Heart left ventricle (tissue), 16 donors: ENCODE measurements around the gene WTAP. TPM values are rescaled to one million over a fixed set of nuclear protein-coding genes. Genes with fewer than 3 reads are reported as not detected.
"Not testable (repeated sequence)": the region's sequence is repeated elsewhere in the genome, so short reads cannot be mapped to it uniquely, and the experiment has no call there.

Source experiments
- ATAC-seq, 4 donors: fragments of 200-7000 bp; cut with Tn5 transposase; one replicate each; pipeline ENCODE4 v1.9.1; 2020 to 2022; ENCODE audit warnings: moderate library complexity in 4 of 4, mild to moderate bottlenecking in 3 of 4, moderate number of reproducible peaks in 1 of 4
- DNase-seq, 5 donors: peaks; one replicate each; pipeline ENCODE4 v3.0.0-alpha.2; 2020
- H3K27ac ChIP-seq, 12 donors: fragments of 200-600 bp; sonication (generic) in 4 of 12; one replicate each; pipeline versions ENCODE4 v1.5.0 to v1.8.0; 2016 to 2022; ENCODE audit warnings: mild to moderate bottlenecking in 2 of 12
- H3K27me3 ChIP-seq, 9 donors: fragments of 200-600 bp; sonication (generic) in 2 of 9; one replicate each; pipeline versions ENCODE4 v1.5.1 to v1.8.0; 2016 to 2022; ENCODE audit warnings: mild to moderate bottlenecking in 3 of 9
- H3K36me3 ChIP-seq, 9 donors: fragments of 200-600 bp; sonication (generic) in 2 of 9; one replicate each; pipeline versions ENCODE4 v1.5.0 to v1.8.0; 2018 to 2022; ENCODE audit warnings: mild to moderate bottlenecking in 2 of 9
- H3K4me1 ChIP-seq, 12 donors: fragments of 200-600 bp; sonication (generic) in 4 of 12; one replicate each; pipeline versions ENCODE4 v1.5.0 to v1.8.0; 2016 to 2022; ENCODE audit warnings: mild to moderate bottlenecking in 3 of 12
- H3K4me3 ChIP-seq, 12 donors: fragments of 200-600 bp; sonication (generic) in 4 of 12; one replicate each; pipeline versions ENCODE4 v1.5.0 to v1.8.0; 2017 to 2022; ENCODE audit warnings: mild to moderate bottlenecking in 9 of 12, moderate library complexity in 4 of 12
- H3K9me3 ChIP-seq, 12 donors: fragments of 200-600 bp; sonication (generic) in 4 of 12; one replicate each; pipeline versions ENCODE4 v1.5.0 to v1.8.0; 2016 to 2022; ENCODE audit warnings: mild to moderate bottlenecking in 1 of 12
- CTCF ChIP-seq, 12 donors: fragments of 200-600 bp; sonication (generic) in 4 of 12; IDR thresholded peaks; one replicate each; pipeline versions ENCODE4 v1.5.0 to v1.8.0; 2018 to 2022; ENCODE audit warnings: antibody characterized with exemption in 12 of 12, mild to moderate bottlenecking in 5 of 12
- POLR2A ChIP-seq, 2 donors: fragments of 450-650 bp; IDR thresholded peaks; one replicate each; pipeline ENCODE4 v1.6.1; 2017; ENCODE audit warnings: antibody characterized with exemption in 2 of 2, mild to moderate bottlenecking in 2 of 2, moderate library complexity in 2 of 2
- WGBS, 4 donors: extraction: QIAGEN DNeasy Blood & Tissue Kit in 2 of 4; methylation state at CpG; one replicate each; pipeline versions ENCODE4 v1.1.5 to v1.1.7; 2013 to 2018; 5-methylcytosine and 5-hydroxymethylcytosine counted together
- intact Hi-C, 10 donors: fragments of 100-400 bp; cut with DNase I; formaldehyde crosslinking; loops; one replicate each; pipeline versions ENCODE4 v1.11.1 to v1.14.2; 2022
- polyA plus RNA-seq, 2 donors: library from polyadenylated mRNA; stranded (reverse); fragments of 200-250 nt; gene quantifications; one replicate each; pipeline ENCODE4 v1.2.3, GENCODE V29; 2013
- total RNA-seq, 9 donors: library from RNA; depleted of rRNA in 2 of 9; stranded (reverse); fragments of >200 nt in 2 of 9; fragmentation: NEBNext Ultra II Directional in 3 of 9; extraction: Animal tissue kit (Norgen Biotek cat#: 25700) in 3 of 9; gene quantifications; one replicate each; pipeline versions ENCODE4 v1.1.0 to v1.2.4, GENCODE V29; 2016 to 2023
- donor health status: ischemic (EF 13 %, LVEDD 7.1; RV severe dilation, severe dysfunction).
- donor health status: healthy with polysubstance abuse.
- donor health status: DM: no; HTN: yes; CAD: no.
- donor health status: DM: no; HTN: no; CAD: no.
- donor health status: ischemic (EF 25% LVEDD 6.9; RV normal size, moderate dysfunction).
- donor health status: ischemic (EF 25% LVEDD 5.7; RV mildly dilated, moderate dysfunction).
- donor health status: healthy.
- donor health status: DM: yes; HTN: yes; CAD: no.
- donor health status: ischemic (EF 35%, LVEDD 5.7; RV mildly dilated, moderate dysfunction).
- donor health status: nonischemic (EF 11% LVEDD 7.7; RV severe dilation, severe dysfunction).
- donor health status: DM: yes; HTN: yes; CAD: no.
- donor health status: PGD.
- donor health status: ischemic (EF 29% LVEDD 5.4; RV normal size, mild dysfunction).
- donor health status: nonischemic (EF 23%, LVEDD 6.1; RV moderate dilation, normal function).

Gene WTAP
- total and polyA plus RNA-seq, 11 donors, result 30.7 to 75.3 (median 48.2) TPM

DNA sequence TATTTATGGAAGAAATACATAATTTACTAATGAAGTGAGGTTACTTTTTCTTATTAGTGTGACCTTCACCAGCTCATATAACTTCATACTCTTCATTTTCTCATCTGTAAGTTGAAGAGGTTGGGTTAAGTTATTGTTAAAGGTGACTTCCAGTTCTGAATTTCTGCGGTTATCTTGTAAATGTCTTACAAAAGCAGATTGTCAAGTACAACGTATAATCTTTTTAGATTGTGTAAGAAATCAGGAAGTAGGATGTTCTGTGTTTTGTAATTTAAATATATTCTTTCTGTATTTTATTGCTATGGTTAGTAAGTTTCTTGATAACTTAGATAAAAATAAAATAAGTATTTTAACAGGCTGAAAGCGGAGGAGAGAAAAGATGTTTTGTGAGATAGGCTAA, 12.0 kb downstream of the WTAP start:
- WGBS, 4 donors, result 59 to 67% (median 62%) methylated on average over 3 of the region's 3 CpGs
- intact Hi-C loops, result no loop called here
- TF ChIP-seq POLR2A (IDR thresholded peaks at IDR 0.05) (no peak), CTCF (IDR thresholded peaks at IDR 0.05) (no peak)
- H3K4me1 ChIP-seq, result peaks cover 0 to 51% (median 19%) of the 10 kb centered on the region in 12 donors
- H3K27me3 ChIP-seq, result no peaks in the 10 kb centered on the region
- peak overlapping the region in 1 of 12 donors; percentile 23 for H3K27ac ChIP-seq
- ATAC-seq (no peak), DNase-seq (no peak)
- peaks cover 0 to 78% (median 75%) of the 10 kb centered on the region in 9 donors for H3K36me3 ChIP-seq
- no peaks in the 10 kb centered on the region for H3K9me3 ChIP-seq
- H3K4me3 ChIP-seq, result no peak overlapping the region

DNA sequence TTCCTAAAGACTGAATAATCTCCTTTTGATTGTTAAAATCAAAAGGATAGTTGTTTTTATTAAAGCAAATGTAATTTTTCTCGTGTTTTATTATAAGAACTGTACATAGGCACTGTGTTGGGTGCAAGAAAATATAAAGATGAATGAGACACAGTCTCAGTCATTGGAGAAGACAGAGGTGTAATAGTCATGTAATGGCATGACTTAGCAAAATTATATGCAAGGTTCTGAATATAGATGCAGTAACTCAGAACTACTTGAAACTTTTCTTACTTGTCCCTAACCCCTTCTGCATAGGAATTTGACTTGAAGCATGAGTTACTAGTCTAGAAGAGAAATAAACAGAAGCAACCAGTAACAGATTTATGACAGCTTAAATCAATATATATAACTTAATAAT, 14.9 kb downstream of the WTAP start:
- ATAC-seq, result no peak
- Histone ChIP-seq H3K9me3 (no peaks in the 10 kb centered on the region), H3K4me1 (peaks cover 0 to 46% (median 7%) of the 10 kb centered on the region in 12 donors), H3K4me3 (no peak overlapping the region), H3K27me3 (no peaks in the 10 kb centered on the region), H3K27ac (no peak overlapping the region), H3K36me3 (peaks cover 0 to 100% (median 98%) of the 10 kb centered on the region in 9 donors)
- intact Hi-C loops, result no loop called here
- no peak for DNase-seq
- TF ChIP-seq POLR2A (IDR thresholded peaks at IDR 0.05) (no peak), CTCF (IDR thresholded peaks at IDR 0.05) (no peak)
- 77 to 89% (median 84%) methylated on average over 1 of the region's 1 CpG for WGBS, 4 donors

GRCh38 chr6:159745081-159745480, 17.8 kb downstream of the WTAP start:
- no peak for DNase-seq
- intact Hi-C loops, result no loop called here
- no peaks in the 10 kb centered on the region for H3K9me3 ChIP-seq
- peaks cover 0 to 100% (median 100%) of the 10 kb centered on the region in 9 donors for H3K36me3 ChIP-seq
- no peaks in the 10 kb centered on the region for H3K27me3 ChIP-seq
- 74 to 78% (median 76%) methylated on average over 7 of the region's 7 CpGs for WGBS, 4 donors
- H3K4me3 ChIP-seq, result no peak overlapping the region
- peaks cover 0 to 21% (median 5%) of the 10 kb centered on the region in 12 donors for H3K4me1 ChIP-seq
- peak overlapping the region in 1 of 12 donors; percentile 13 for H3K27ac ChIP-seq
- TF ChIP-seq CTCF (IDR thresholded peaks at IDR 0.05), result no peak
- TF ChIP-seq POLR2A (IDR thresholded peaks at IDR 0.05), result no peak
- no peak for ATAC-seq

DNA sequence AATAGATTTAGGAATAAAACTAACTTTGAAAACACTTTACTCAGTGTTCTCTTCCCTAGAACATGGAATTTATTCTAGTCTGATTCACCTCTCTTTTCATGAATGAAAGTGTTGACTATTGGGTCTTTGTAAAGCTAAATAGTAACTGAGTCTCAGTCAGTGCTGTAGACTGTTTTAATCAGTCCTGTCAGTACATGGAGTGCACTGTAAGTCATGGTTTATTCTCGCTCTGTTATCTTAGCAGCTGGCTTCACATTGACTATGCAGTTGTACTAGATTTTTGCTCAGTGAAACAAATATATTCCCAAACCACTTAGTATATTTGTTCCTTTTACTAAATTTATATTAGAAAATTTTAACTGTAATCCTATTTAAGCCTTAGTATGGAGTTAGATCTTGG, 19.5 kb downstream of the WTAP start:
- Histone ChIP-seq H3K4me3 (no peak overlapping the region), H3K36me3 (peaks cover 0 to 100% (median 97%) of the 10 kb centered on the region in 9 donors), H3K4me1 (peaks cover 0 to 21% (median 5%) of the 10 kb centered on the region in 12 donors), H3K9me3 (no peaks in the 10 kb centered on the region), H3K27me3 (no peaks in the 10 kb centered on the region), H3K27ac (peak overlapping the region in 3 of 12 donors; percentile 22 to 50 (median 42))
- DNase-seq (no peak), ATAC-seq (peak; percentile 89 to 94 (median 94))
- WGBS, 4 donors, result 41 to 61% (median 57%) methylated on average over 1 of the region's 1 CpG
- intact Hi-C loops, result no loop called here
- TF ChIP-seq CTCF (IDR thresholded peaks at IDR 0.05), result no peak
- no peak for TF ChIP-seq POLR2A (IDR thresholded peaks at IDR 0.05)

DNA sequence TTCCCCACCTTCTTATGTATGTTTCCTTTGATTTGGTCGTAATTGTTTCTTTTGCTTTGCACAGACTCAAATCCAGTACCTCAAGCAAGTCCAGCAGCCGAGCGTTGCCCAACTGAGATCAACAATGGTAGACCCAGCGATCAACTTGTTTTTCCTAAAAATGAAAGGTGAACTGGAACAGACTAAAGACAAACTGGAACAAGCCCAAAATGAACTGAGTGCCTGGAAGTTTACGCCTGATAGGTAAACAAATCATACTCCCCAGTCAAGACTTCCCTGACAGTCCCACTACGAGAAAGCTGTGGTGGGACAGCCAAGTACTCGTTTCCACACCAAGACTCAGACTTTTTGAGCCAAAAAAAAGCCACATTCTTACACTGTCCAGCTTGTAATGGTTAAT, 20.8 kb downstream of the WTAP start:
- intact Hi-C loops, H3K27ac ChIP-seq, DNase-seq, ATAC-seq, H3K27me3 ChIP-seq, H3K9me3 ChIP-seq, H3K4me3 ChIP-seq: not testable (repeated sequence)
- H3K4me1 ChIP-seq, result peaks cover 0 to 21% (median 5%) of the 10 kb centered on the region in 12 donors
- WGBS, 4 donors, result 85 to 92% (median 88%) methylated on average over 7 of the region's 7 CpGs
- peaks cover 0 to 100% (median 97%) of the 10 kb centered on the region in 9 donors for H3K36me3 ChIP-seq
